HPDE6-E6E7 (cell line): Measurements from ENCODE around the gene ZNF497.
"Not testable (repeated sequence)": the region's sequence is repeated elsewhere in the genome, so short reads cannot be mapped to it uniquely, and the experiment has no call there.

ENCODE experiments used
- DNase-seq: peaks from one replicate; pipeline ENCODE4 v3.0.0; 2011; ENCODE audit warnings: missing footprints; ENCODE audit errors: extremely low spot score

ZNF497 gene

DNA sequence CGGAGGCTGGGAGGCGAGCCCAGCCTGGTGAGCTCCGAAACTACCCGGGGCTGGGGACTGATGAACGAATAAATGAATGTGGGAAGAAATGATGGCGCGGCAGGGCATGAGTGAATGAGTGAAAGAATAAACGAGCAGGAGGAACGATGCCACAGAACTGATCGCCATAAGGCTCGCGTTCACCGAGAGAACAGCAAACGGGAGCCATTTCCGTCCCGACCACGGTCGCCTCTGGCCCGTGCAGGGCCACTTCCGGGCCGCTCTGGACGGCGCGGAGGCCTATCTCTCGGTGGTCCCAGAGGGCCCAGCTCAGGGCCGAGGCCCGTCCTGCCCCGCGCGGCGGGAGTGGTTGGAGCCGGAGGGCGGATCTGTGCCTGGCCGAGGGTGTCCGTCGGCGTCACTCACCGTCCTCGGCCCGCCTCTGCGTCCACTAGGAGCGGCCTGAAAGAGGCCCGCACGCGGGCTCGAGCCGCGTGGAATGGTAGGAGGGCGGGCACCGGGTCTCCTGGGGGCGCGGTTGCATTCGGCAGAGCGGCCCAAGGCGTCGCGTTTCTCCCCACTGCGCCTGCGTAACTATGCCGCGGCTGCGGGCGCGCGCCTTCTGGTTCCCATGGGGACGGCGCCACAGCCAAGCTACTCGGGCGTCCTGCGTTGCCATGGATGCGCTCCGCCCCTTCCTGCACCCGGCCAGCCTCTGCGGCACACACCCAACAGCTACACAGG lies at the start of gene ZNF497:
Gene ZNF497, minus strand, starts transcription at position 480 of the 723 bp plus-strand sequence. CDS start 5,116 bp downstream, outside the sequence.
- DNase-seq: peak; percentile 98

DNA sequence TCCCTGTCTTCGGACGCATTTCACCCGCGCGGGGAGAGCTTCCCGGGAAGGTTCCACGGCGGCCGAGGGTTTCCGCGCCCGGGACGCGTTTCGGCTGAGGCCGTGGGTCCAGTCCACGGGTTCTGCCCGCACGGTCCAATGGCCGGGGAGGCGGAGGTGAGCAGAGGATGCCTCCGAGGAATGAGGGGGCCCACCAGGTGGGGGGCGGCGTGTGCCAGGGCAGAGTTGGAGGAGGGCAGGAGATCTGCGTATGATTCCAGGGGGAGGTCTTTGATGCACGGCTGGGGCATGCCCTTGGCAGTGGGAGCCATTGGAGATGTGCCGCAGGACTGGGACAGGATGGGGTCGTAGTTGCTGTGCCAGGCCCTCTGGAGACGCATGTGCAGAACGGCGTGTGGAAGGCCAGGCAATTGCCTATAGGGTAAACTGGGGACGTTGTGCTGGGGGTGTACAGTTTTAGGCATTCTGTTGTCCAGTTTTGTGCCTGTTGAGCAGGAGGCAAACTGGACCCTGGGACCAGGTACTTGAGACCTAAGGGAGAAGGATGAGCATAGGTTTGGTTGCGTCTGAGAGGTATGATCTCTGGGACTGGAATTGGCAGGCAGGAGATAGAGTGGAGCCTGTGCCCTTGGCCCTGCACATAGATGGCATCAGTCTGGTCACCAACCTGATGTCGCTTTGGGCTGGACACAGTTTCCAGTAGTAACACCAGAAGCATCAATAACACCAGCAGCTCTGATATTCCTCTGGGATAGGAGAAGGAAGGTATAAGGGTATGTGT lies 46.6 kb upstream of the ZNF497 start:
- no peak for DNase-seq

DNA sequence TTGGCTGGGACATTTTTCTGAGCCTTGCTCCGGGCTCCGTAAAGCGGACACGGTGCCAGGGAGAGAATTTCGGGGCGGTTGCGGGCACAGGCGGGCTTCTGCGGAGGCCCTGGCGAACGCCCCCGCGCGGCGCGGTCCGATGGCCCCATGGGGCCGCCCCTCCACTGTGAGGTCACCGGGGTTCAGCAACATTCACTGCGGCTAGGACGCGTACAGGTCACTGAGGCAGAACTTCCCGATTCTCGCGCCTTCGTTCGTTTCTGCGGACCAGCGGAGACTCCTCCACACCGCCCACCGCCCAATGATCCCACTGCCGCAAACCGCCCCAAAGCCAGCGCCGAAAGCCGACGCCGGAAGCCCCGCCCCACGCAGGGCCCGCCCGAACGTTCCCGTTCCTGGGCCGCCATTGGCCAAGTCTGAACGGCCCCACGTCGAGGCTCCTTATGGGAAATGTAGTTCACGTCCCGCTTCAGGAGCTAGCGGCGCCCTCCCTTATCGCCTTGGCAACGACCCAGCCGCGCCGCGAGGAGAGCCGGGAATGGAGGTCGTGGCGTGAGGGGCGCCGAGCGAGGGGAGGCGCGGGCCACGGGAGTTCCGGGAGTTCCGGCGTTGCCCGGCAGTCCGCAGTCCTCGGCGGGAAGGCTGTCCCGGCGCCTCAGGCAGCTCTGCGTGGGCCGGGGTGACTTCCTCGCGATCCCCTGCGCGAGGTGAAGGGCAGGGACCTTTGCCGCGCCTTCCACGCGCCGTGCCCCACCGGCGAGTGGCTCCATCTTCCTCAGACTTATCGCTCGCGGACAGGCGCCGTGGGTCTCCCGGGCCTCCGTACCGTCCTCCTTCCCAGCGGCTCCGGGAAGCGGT lies 45.8 kb upstream of the ZNF497 start, which contains the start of gene ZNF584:
Gene ZNF584, plus strand, starts transcription at position 498 of the 858 bp plus-strand sequence. CDS start 499 bp downstream, outside the sequence.
- peak; percentile 79 for DNase-seq

DNA sequence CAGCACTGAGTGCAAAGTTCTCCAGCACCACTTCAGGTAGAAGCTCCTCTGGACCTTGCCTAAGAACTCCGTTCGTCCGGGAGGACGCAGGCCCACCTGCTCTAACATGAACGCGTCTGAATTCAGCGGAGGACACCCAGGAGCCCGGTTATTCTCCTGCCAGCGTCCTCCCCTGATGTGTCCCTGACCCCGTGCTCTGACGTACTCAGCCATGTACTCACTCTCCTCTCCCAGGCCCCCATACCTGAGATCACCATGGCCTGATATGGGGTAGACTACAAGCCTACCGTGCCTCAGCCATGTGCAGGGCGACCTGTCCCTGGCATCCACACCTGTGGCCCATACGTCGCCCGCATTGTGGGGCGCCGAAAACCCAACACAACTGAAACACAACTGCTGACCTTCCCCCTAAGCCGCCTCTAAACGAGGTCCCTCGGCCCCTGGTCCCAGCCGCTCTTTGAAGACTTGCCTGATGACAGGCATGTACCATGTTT lies 45.2 kb upstream of the ZNF497 start:
- peak; percentile 32 for DNase-seq

DNA sequence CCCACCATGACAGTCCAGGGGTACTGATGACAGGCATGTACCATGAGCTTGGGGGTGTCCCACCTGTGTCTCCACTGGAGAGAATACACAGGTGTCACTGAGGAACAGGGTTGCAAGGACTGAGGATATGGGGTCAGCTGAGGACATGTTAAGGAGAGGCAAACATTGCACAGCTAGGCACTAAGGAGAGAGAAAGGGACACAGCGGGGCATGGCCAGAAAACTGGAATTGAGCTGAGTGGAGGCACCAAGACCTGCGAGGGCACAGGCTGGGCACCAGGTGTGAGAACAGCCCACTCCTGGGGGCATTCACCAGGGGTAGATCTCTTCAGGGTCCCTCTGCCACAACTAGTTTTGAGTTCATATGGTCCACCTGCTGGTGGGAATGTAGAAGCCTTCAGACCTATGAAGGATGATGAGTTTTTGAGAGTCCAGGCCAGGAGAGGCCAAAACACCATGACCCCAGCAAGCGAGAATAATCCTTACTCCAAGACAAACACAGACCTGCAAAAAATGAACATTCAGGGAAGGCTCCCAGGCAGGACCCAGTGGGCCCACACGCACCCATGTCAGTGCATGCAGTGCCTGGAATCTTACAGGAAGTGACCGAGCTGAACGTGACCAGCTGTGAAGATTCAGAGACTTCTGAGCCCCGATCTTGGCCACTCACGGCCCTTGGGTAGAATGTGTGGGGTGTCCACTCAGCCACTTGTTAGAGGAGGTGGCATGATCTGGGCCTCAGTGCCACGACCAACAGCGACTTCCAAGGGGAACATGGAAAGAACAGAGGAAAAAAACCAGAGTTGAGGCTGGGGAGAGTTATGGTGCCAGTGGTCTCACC lies 44.5 kb upstream of the ZNF497 start:
- DNase-seq: no peak

DNA sequence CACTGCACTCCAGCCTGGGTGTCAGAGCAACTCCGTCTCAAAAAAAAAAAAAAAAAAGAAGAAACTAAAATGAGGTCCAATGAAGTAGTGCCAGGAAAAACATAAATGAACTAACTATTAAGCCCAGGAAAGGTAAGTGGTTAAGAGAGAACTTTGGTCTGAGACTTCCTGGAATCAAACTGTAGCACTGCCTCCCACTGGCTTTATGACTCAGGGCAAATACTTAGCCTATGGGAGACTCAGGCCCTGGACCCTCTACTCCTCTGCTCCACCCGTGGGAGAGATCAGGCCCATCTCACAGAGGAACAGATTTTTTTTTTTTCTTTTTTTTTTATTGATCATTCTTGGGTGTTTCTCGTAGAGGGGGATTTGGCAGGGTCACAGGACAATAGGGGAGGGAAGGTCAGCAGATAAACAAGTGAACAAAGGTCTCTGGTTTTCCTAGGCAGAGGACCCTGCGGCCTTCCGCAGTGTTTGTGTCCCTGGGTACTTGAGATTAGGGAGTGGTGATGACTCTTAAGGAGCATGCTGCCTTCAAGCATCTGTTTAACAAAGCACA lies 41.4 kb upstream of the ZNF497 start:
- DNase-seq: not testable (repeated sequence)

DNA sequence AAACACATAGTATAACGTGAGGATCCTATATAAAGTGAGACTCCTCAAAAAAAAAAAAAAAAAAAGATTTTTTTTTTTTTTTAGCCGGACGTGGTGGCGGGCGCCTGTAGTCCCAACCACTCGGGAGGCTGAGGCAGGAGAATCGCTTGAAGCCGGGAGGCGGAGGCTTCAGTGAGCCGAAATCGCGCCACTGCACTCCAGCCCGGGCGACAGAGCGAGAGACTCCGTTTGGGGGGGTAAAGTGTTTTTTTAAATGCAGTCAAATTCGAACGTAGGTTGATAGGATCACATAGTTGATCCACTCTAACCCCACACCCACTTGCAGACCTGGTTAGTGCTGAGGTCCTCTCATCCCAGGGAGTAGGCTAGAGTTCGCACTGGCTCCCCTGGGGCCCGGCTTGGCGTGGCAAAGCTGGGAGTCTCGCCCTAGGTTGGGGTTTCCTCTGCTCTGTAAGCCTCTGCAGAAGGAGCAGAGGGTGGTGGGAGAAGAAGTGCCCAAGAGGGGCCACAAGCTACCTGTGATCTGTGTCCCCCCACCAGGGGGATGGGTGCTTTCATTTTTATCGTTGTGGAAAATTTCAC lies 39.4 kb upstream of the ZNF497 start:
- no peak for DNase-seq

DNA sequence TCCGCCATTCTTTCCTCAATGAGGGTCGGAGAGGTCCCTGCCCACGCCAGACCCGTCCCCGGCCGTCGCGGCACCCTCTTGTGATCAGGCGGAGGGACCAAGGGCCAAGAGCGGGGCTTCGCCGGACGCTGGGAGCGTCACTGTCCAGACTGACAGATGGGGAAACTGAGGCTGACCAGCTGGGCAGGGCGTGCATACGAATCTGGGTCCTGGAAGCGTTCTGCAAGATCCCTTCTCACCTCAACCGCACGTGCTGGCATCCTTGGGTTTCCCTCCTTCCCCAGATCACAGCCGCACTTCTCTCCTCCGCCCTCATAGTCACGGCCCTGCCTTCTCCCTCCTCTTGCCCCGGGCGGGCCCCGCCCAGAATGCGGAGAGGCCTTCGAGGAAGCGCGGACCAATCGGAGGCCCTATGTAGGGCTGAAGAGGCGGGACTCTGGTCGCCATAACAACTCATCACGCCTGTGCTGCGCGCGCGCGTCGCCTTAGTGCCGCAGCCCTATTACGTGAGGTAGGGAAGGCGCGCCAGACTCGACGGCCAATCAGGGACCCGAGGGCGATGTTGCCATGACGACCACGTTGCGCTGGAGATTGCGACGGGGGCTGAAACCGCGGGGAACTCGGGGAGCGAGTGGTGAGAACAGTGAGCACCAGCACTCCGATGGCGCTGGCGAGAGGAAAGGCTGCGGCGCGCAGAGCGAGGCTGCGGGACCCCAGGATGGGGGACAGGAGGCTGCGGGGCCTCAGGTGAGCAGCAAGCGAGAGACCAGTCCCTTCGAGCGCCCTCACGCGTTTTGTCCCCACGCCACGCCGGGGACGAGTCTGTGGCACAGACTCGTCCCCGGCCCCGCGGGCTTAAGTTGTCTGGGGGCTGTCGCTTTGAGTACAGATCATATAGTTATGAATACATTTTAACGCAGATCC lies 38.6 kb upstream of the ZNF497 start:
- DNase-seq: peak; percentile 95

DNA sequence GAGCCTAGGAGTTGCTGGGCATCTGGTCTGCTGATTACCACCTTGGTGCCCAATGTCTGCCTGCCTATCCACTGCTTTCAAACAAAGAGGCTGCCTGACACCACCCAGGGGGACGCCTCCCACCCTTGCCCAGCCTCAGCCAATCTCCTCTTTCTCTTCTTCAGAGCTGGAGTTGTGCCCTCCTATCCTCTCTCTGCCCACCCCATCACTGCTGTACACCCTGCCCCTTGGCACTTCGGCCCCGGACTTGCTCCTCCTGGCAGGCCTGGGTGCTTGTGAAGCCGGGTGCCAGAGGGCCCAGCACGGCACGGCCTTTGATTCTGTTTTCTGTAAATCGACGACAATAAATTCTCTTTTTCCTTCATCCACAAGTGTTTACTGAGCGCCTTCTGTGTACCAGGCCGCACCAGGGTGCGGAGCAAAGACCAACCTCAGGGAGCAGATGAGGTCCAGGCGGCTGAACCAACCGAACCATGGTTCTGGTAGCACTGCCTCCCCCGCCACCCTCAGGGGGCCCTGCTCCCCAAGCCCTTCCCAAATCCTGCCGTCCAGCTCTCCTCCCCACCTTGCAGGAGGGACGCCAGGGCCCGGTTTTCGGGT lies 37.9 kb upstream of the ZNF497 start:
- DNase-seq: no peak

DNA sequence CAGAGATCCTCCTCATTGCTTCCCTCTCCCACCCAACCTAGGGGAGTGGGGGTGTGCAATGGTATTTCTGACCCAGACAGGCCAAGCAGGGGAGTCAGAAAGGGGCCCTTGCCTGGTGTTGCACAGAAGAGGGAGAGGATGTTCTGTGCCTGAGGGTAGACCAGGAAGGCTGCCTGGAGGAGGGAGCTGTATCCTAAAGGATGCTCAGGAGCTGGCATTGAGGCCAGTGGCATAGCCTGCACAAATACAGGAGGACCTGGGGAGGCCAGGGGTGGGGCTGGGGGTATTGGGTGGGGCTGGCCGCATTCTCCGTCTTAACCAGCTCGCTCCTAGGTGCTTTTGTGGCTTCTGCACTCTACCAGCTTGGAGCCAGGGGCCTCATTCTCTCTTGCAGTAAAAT lies 37.4 kb upstream of the ZNF497 start:
- no peak for DNase-seq

DNA sequence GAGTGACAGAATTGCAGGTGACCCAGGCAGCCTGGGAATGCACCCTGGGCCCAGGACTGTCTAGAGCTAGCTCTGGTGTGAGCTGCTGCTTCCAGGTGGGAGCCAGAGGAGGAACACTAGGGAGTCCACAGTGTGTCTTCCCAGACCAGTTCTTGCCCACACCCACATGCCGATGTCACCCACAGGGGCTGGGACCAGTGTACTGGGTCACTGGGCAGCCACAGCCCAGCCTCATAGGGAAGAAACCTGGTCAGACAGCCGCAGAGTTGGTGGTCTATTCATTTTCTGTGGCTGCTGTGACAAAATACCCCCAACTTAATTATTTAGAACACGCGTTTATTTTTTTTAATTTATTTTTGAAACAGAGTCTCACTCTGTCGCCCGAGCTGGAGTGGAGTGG lies 36.0 kb upstream of the ZNF497 start:
- DNase-seq: no peak

DNA sequence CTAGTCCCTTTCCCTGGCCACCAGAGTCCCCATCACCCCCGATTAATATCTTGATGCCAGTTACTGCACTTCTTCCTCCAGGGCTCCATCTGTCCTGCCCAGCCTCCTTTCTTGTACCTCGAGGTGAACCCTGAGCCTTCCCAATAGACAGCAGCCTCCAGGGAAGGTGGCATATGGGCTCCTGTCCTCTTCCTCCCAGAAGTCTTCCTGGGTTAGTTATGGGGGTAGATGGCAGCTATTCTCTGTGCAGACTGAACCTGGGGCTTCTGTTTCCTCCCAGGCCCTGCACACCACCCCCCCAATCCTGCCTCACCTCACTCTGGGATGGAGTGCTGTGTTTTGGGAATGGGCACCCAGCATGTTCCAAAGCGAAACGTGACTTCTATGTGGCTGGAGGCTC lies 35.5 kb upstream of the ZNF497 start:
- DNase-seq: no peak

DNA sequence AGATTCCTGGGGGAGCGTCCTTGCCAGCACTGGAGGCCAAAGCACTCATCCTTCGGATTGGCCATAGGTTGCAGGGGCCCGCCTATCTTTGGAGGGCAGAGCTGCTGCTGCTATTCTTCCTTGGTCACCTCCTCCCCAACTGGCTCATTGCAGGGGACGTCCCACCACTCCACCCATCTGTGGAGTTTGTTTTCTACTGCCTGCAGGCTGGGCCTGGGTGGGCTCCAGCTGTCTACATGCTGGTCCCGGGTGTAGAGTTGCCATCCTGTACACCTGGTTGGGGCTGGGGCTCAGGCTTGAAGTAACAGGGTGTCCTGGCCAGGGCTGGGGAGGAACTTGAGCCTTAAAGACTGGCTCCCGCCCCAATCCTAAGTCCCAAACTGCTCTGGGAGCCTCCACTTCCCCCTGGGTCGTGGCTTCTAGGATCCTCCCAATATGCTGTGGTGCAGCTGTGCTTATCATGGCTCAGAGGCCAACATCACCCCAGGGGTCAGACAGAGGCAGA lies 35.0 kb upstream of the ZNF497 start:
- DNase-seq: no peak

DNA sequence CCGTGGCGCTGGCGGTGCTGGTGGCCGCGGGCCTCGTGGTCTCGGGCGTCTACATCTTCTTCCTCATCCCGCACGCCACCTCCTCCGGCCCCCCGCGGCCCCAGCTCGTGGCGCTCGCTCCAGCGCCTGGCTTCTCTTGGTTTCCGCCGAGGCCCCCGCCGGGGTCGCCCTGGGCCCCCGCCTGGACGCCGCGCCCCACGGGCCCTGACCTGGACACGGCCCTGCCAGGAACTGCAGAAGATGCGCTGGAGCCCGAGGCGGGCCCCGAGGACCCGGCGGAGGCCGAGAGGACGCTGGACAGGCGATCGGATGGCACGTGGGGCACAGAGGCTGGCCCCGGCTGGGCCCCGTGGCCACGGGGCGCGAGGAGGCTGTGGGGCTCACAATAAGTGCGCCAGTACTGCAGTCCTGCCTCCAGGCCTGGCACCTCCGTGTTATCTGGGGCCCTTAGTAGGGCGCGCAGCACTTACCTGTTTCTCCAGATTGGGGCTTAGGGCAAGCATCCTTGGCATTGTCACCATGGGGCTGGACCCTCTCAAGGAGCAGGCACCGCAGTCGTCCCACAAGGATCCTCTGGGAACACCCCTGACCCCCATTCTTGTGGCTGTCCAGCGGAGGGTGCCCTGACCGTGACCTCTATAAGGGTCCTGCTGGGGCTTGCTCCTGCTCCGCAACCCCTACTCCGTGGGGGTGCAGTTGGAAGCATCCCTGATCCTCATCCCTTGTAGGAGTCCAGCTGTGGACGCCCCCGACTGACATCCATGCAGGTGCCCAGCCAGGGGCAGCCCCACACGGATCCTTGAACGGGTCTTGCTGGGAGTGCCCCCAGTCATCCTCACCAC lies 34.4 kb upstream of the ZNF497 start:
- no peak for DNase-seq

DNA sequence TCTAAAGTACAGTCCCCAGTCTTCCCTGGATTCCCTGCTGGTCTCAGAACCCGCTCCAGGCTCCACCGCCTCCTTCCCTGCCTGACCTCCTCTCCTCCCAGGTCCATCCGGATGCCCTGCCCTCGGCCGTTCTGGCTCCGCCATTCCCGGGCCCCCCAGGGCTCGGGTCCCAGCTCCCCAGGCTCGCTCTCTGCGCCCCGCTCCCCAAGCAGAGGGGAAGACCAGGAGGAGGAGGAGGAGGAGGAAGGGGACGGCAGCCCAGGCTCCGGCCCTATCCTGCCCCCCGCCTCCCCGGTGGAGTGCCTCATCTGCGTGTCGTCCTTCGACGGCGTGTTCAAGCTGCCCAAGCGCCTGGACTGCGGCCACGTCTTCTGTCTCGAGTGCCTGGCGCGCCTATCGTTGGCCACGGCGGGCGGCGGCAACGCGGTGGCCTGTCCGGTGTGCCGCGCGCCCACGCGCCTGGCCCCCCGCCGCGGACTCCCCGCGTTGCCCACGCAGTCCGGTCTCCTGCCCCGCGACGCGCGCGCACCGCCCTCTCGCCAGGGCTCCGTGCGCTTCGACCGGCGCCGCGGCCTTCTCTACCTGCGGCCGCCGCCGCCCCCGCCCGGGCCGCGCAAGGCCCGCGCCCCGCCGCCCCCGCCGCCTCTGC lies 33.6 kb upstream of the ZNF497 start:
- DNase-seq: no peak

DNA sequence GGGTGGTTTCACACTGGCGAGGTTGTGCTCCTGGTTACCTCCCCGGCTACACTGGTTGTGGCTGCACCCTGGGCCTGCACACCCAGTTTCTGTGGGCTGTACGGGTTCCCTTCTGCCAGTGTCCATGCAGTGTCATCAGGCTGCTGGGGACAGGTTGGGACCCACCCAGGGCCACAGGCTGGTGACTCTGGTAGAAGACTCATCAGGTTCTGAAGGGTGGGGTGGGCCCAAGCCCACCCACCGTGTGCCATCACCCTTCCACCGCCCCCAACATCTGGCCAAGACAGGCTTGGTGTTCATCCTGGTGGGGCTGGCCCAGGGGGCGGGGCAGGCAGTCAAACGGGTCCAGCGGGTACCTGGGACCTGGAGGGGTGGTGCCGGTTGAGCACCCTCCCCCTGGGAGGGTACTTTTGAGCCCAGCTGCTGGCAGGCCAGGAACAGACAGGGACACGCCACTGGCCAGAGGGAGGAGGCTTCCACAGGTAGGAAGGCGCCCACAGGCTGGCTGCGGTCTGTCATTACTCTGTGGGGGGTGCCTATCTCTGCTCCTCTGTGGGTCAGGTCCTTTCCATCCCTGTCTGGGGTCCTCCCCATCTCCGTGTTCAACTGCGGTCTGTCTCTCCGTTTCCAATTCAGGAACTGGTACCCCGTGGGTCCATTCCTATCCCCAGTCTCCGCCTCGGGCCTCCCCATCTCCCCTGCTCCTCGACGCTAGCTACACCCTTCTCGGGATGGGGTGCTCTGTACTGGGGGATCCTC lies 32.8 kb upstream of the ZNF497 start, which contains the start of gene RNF225:
Gene RNF225, plus strand, starts transcription at position 437 of the 759 bp plus-strand sequence. CDS start 434 bp downstream, outside the sequence.
- peak; percentile 88 for DNase-seq
